H1 (cell line): ENCODE measurements around the gene SPATA21. TPM values are rescaled to one million over a fixed set of nuclear protein-coding genes. Genes with fewer than 3 reads are reported as not detected.

Source experiments
- CTCF ChIA-PET: fragments of 300-600 bp; sonication (Branson Sonifier 250); formaldehyde crosslinking; loops from one replicate; lab custom pipeline; 2021; ENCODE audit not compliant: partially characterized antibody; lab: Charles Lee
- POLR2A ChIA-PET: fragments of 300-600 bp; sonication (Branson Sonifier 250); formaldehyde crosslinking; loops from one replicate; lab custom pipeline; 2021; ENCODE audit warnings: inconsistent platforms; ENCODE audit not compliant: partially characterized antibody; lab: Charles Lee
- DNase-seq, 2 experiments: peaks; one replicate each; pipeline versions ENCODE4 v3.0.0 to v3.0.0-alpha.2; 2010 to 2022; ENCODE audit warnings: low spot score in 2 of 2, low read depth in 1 of 2, mixed read lengths in 1 of 2
- FAIRE-seq: peaks from 2 replicates; lab custom pipeline; 2011; peaks lifted over from hg19 to GRCh38; lab: Jason Lieb, UNC
- H2AFZ ChIP-seq: 2 replicates; pipeline ENCODE4 v1.8.1; 2012; ENCODE audit warnings: low read length, inconsistent platforms
- H2AK5ac ChIP-seq: 2 replicates; pipeline ENCODE4 v1.6.1; 2013; ENCODE audit warnings: low read depth, low read length
- H2BK120ac ChIP-seq: replicated peaks from 2 replicates; pipeline ENCODE3; 2013; ENCODE audit warnings: low read depth, low read length, inconsistent platforms
- H2BK12ac ChIP-seq: 2 replicates; pipeline ENCODE4 v1.6.1; 2013; ENCODE audit warnings: low read depth, low read length
- H2BK15ac ChIP-seq: 2 replicates; pipeline ENCODE4 v1.6.1; 2013; ENCODE audit warnings: low read length
- H2BK20ac ChIP-seq: 2 replicates; pipeline ENCODE4 v1.6.1; 2013; ENCODE audit warnings: low read length
- H2BK5ac ChIP-seq: 2 replicates; pipeline ENCODE4 v1.6.1; 2013; ENCODE audit warnings: low read depth, low read length
- H3K14ac ChIP-seq: 2 replicates; pipeline ENCODE4 v1.6.1; 2013; ENCODE audit warnings: inconsistent platforms; ENCODE audit not compliant: insufficient read length
- H3K18ac ChIP-seq: 2 replicates; pipeline ENCODE4 v1.6.1; 2013; ENCODE audit warnings: low read length; ENCODE audit errors: extremely low read depth
- H3K23ac ChIP-seq: 2 replicates; pipeline ENCODE4 v1.6.1; 2013; ENCODE audit warnings: inconsistent platforms; ENCODE audit not compliant: insufficient read length
- H3K23me2 ChIP-seq: 2 replicates; pipeline ENCODE4 v1.6.1; 2013; ENCODE audit warnings: low read depth, low read length
- H3K27ac ChIP-seq: 2 replicates; pipeline ENCODE4 v1.6.1; 2011; ENCODE audit warnings: low read depth, low read length, inconsistent platforms
- H3K27me3 ChIP-seq, 4 experiments: replicated peaks in 1 of 4; 1 replicate in 1 of 4; 2 replicates in 3 of 4; pipeline versions ENCODE4 v1.6.1 to v1.8.1; 2011 to 2013; ENCODE audit warnings: low read length in 3 of 4, mild to moderate bottlenecking in 3 of 4, inconsistent platforms in 2 of 4, mixed read lengths in 2 of 4, moderate library complexity in 1 of 4; ENCODE audit not compliant: control insufficient read depth in 3 of 4, insufficient read depth in 3 of 4; ENCODE audit errors: extremely low read depth in 1 of 4
- H3K36me3 ChIP-seq, 4 experiments: 2 replicates each; pipeline versions ENCODE4 v1.6.1 to v1.8.1; 2011 to 2013; ENCODE audit warnings: mild to moderate bottlenecking in 4 of 4, low read length in 3 of 4, moderate library complexity in 2 of 4, control low read depth in 1 of 4, inconsistent platforms in 1 of 4; ENCODE audit not compliant: insufficient read depth in 4 of 4, control insufficient read depth in 2 of 4
- H3K4ac ChIP-seq: replicated peaks from 2 replicates; pipeline ENCODE3; 2013; ENCODE audit warnings: low read length, low read depth, mixed read lengths, inconsistent platforms; ENCODE audit not compliant: insufficient read length
- H3K4me1 ChIP-seq, 4 experiments: replicated peaks in 1 of 4; 1 replicate in 1 of 4; 2 replicates in 3 of 4; pipeline versions ENCODE4 v1.6.1 to v1.8.1; 2011 to 2013; ENCODE audit warnings: low read length in 3 of 4, inconsistent platforms in 2 of 4, mixed read lengths in 1 of 4; ENCODE audit not compliant: insufficient read depth in 4 of 4, control insufficient read depth in 3 of 4
- H3K4me2 ChIP-seq, 2 experiments: 2 replicates each; pipeline versions ENCODE4 v1.6.1 to v1.8.1; 2011 to 2013; ENCODE audit warnings: low read depth in 2 of 2, low read length in 2 of 2, control low read depth in 1 of 2, inconsistent platforms in 1 of 2, mild to moderate bottlenecking in 1 of 2; ENCODE audit not compliant: insufficient read depth in 1 of 2
- H3K4me3 ChIP-seq, 4 experiments: fragments of 200-600, 300-600 bp in 1 of 4; sonication (generic), shearing (Covaris generic), sonication (Bioruptor Twin) in 1 of 4; 2 replicates each; pipeline versions ENCODE4 v1.5.1 to v1.8.1; 2011 to 2016; ENCODE audit warnings: low read length in 4 of 4, low read depth in 3 of 4, control low read depth in 2 of 4, inconsistent platforms in 2 of 4, mild to moderate bottlenecking in 2 of 4, mixed read lengths in 1 of 4, moderate library complexity in 1 of 4; ENCODE audit not compliant: insufficient read depth in 2 of 4; ENCODE audit errors: extremely low read depth in 1 of 4
- H3K56ac ChIP-seq: replicated peaks from 2 replicates; pipeline ENCODE3; 2013; ENCODE audit warnings: low read depth, mild to moderate bottlenecking, mixed read lengths, low read length, inconsistent platforms; ENCODE audit not compliant: insufficient read length
- H3K79me1 ChIP-seq: 2 replicates; pipeline ENCODE4 v1.6.1; 2013; ENCODE audit warnings: low read depth, low read length, control low read depth
- H3K79me2 ChIP-seq, 2 experiments: 2 replicates each; pipeline versions ENCODE4 v1.6.1 to v1.8.1; 2012 to 2013; ENCODE audit warnings: low read length in 2 of 2, mild to moderate bottlenecking in 2 of 2, inconsistent platforms in 1 of 2; ENCODE audit not compliant: insufficient read depth in 2 of 2, control insufficient read depth in 1 of 2
- H3K9ac ChIP-seq, 4 experiments: replicated peaks in 1 of 4; 1 replicate in 1 of 4; 2 replicates in 3 of 4; pipeline versions ENCODE4 v1.6.1 to v1.8.1; 2011 to 2013; ENCODE audit warnings: low read depth in 3 of 4, low read length in 3 of 4, control low read depth in 2 of 4, mild to moderate bottlenecking in 2 of 4, moderate library complexity in 2 of 4, inconsistent platforms in 1 of 4; ENCODE audit errors: extremely low read depth in 1 of 4
- H3K9me3 ChIP-seq, 2 experiments: 2 replicates each; pipeline versions ENCODE4 v1.6.1 to v1.8.1; 2012 to 2013; ENCODE audit warnings: mild to moderate bottlenecking in 2 of 2, moderate library complexity in 2 of 2, control low read depth in 1 of 2, inconsistent platforms in 1 of 2, low read depth in 1 of 2, low read length in 1 of 2, mixed read lengths in 1 of 2; ENCODE audit not compliant: insufficient read depth in 2 of 2
- H4K20me1 ChIP-seq, 2 experiments: replicated peaks in 1 of 2; 2 replicates each; pipeline versions ENCODE3 to v1.8.1; 2011 to 2013; ENCODE audit warnings: inconsistent platforms in 2 of 2, low read length in 2 of 2, mild to moderate bottlenecking in 1 of 2; ENCODE audit not compliant: insufficient read depth in 2 of 2, control insufficient read depth in 1 of 2
- H4K5ac ChIP-seq: 2 replicates; pipeline ENCODE4 v1.6.1; 2013; ENCODE audit warnings: low read length, low read depth, mixed read lengths, inconsistent platforms; ENCODE audit not compliant: insufficient read length
- H4K8ac ChIP-seq: 2 replicates; pipeline ENCODE4 v1.8.0; 2013; ENCODE audit warnings: mild to moderate bottlenecking, moderate library complexity, low read length, inconsistent platforms; ENCODE audit not compliant: insufficient read depth; ENCODE audit errors: extremely low read depth
- H4K91ac ChIP-seq: replicated peaks from 2 replicates; pipeline ENCODE3; 2013; ENCODE audit warnings: low read length, mixed read lengths, inconsistent platforms; ENCODE audit not compliant: insufficient read length
- BCL11A ChIP-seq, 2 experiments: IDR thresholded peaks; one replicate each; pipeline ENCODE4 v1.6.1; 2011; ENCODE audit warnings: low read depth in 2 of 2, low read length in 2 of 2, mild to moderate bottlenecking in 2 of 2
- FOSL1 ChIP-seq: IDR thresholded peaks from 2 replicates; pipeline ENCODE4 v1.6.1; 2011; ENCODE audit warnings: mild to moderate bottlenecking, low read depth, low read length, moderate library complexity; ENCODE audit not compliant: insufficient read depth
- SRF ChIP-seq: IDR thresholded peaks from 2 replicates; pipeline ENCODE4 v1.6.1; 2011; ENCODE audit warnings: mild to moderate bottlenecking, low read depth, low read length, moderate library complexity
- TAF1 ChIP-seq: IDR thresholded peaks from 2 replicates; pipeline ENCODE4 v1.6.1; 2011; ENCODE audit warnings: mild to moderate bottlenecking, low read depth, low read length
- WGBS, 2 experiments: shearing (Covaris generic) in 1 of 2; methylation state at CpG; one replicate each; pipeline versions ENCODE4 v1.1.6 to v1.1.7; 2013 to 2015; ENCODE audit warnings: low lambda C conversion rate in 2 of 2, mixed read lengths in 2 of 2, inconsistent platforms in 1 of 2, low coverage in 1 of 2, missing lambda C conversion rate in 1 of 2; ENCODE audit not compliant: insufficient replicate concordance in 2 of 2, insufficient coverage in 1 of 2, insufficient read length in 1 of 2; ENCODE audit errors: extremely low coverage in 1 of 2, missing lambda C conversion rate in 1 of 2; 5-methylcytosine and 5-hydroxymethylcytosine counted together
- polyA plus RNA-seq, 7 experiments: library from polyadenylated mRNA; depleted of rRNA in 3 of 7; stranded (reverse) in 5 of 7; unstranded in 2 of 7; fragments of >200 nt in 5 of 7; fragments of 200-250 nt in 2 of 7; gene quantifications; 1 replicate in 5 of 7; 2 replicates in 1 of 7; 4 replicates in 1 of 7; pipeline versions ENCODE4 v1.2.1 to v1.2.3, GENCODE V29; 2011 to 2013; ENCODE audit warnings: missing spikeins in 2 of 7, mixed read lengths in 2 of 7
- total RNA-seq: library from RNA; stranded (reverse); fragmentation: NEBNext Ultra II Directional; extraction: Animal tissue kit (Norgen Biotek cat#: 25700); gene quantifications from 2 replicates; pipeline ENCODE4 v1.2.1, GENCODE V29; 2021

Gene SPATA21
- total and polyA plus RNA-seq, 2 of the 8 experiments (the other 6 are each of a cell fraction or from before 2014, with no cell fraction given), result not detected

DNA sequence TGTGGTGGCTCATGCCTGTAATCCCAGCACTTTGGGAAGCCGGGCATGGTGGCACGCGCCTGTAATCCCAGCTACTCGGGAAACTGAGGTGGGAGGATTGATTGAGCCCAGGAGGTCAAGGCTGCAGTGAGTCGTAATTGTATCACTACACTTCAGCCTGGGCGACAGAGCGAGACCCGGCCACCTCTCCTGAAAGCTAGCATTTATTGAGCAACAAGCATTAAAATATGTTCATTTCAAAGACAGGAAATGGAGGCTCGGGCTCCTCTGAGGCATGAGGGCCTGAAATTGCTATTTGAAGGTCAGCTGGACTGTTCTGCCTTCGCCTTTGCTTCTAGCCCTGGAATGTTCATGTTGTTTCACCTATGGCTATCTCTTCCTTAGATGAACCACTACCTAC is 34.5 kb downstream of the SPATA21 start:
- no peak for FAIRE-seq
- POLR2A ChIA-PET, result interaction anchor here (0.9 to 1.8 kb wide), 3 partner anchors 18 to 35 kb away, joined by 3 to 8 read pairs (median 4); partner anchors contain the start of gene SZRD1
- WGBS, 2 experiments, result 92% methylated on average over 10 of the region's 10 CpGs; no CpG with 5 or more reads in 1 of the 2 experiments
- TF ChIP-seq FOSL1 (no peak), TAF1 (no peak), SRF (no peak), BCL11A (IDR thresholded peaks at IDR 0.05; ENCODE audit: low read depth in 2 of 2, low read length in 2 of 2) (no peak)

More for the DNA sequence above, 34.5 kb downstream of the SPATA21 start:
- H2BK12ac ChIP-seq, result no peak overlapping the region
- no peak overlapping the region for H4K5ac ChIP-seq
- H2AFZ ChIP-seq, result no peak overlapping the region
- no peak overlapping the region for H3K56ac ChIP-seq
- no peaks in the 10 kb centered on the region for H3K23me2 ChIP-seq
- no peak overlapping the region for H4K91ac ChIP-seq
- no peak overlapping the region for H3K18ac ChIP-seq
- H2BK5ac ChIP-seq, result no peak overlapping the region
- H2AK5ac ChIP-seq, result no peak overlapping the region
- no peak overlapping the region for H2BK20ac ChIP-seq
- H3K27ac ChIP-seq, result no peak overlapping the region
- no peaks in the 10 kb centered on the region for H3K4me1 ChIP-seq
- no peak for DNase-seq
- H3K9me3 ChIP-seq, result no peaks in the 10 kb centered on the region
- H3K79me1 ChIP-seq, result no peaks in the 10 kb centered on the region; the same call in 1 of the 2 replicates
- H3K4ac ChIP-seq, result no peak overlapping the region
- H3K36me3 ChIP-seq, result peaks cover 0 to 2% (median 0%) of the 10 kb centered on the region in 4 experiments; a peak in 2 of 8 replicates
- H3K14ac ChIP-seq, result no peak overlapping the region
- no peak overlapping the region for H3K4me3 ChIP-seq
- H4K20me1 ChIP-seq, result no peaks in the 10 kb centered on the region
- CTCF ChIA-PET, result interaction anchor here (2.1 kb wide), 1 partner anchor 37 kb away, joined by 5 read pairs; the partner anchor contains the start of gene NECAP2
- H2BK15ac ChIP-seq, result no peak overlapping the region
- H3K23ac ChIP-seq, result no peak overlapping the region
- H3K27me3 ChIP-seq, result no peaks in the 10 kb centered on the region
- H4K8ac ChIP-seq, result no peak overlapping the region
- no peak overlapping the region for H3K9ac ChIP-seq
- H3K4me2 ChIP-seq, result no peak overlapping the region
- H3K79me2 ChIP-seq, result no peaks in the 10 kb centered on the region
- H2BK120ac ChIP-seq, result no peak overlapping the region
